ENCODE measurements around the gene ARNT2. TPM values are rescaled to one million over a fixed set of nuclear protein-coding genes. Genes with fewer than 3 reads are reported as not detected.

Gene ARNT2
- total and polyA plus RNA-seq, 2 donors (not counting 1 experiment from before 2014, with no cell fraction given) = 15.5 to 61.2 TPM

DNA sequence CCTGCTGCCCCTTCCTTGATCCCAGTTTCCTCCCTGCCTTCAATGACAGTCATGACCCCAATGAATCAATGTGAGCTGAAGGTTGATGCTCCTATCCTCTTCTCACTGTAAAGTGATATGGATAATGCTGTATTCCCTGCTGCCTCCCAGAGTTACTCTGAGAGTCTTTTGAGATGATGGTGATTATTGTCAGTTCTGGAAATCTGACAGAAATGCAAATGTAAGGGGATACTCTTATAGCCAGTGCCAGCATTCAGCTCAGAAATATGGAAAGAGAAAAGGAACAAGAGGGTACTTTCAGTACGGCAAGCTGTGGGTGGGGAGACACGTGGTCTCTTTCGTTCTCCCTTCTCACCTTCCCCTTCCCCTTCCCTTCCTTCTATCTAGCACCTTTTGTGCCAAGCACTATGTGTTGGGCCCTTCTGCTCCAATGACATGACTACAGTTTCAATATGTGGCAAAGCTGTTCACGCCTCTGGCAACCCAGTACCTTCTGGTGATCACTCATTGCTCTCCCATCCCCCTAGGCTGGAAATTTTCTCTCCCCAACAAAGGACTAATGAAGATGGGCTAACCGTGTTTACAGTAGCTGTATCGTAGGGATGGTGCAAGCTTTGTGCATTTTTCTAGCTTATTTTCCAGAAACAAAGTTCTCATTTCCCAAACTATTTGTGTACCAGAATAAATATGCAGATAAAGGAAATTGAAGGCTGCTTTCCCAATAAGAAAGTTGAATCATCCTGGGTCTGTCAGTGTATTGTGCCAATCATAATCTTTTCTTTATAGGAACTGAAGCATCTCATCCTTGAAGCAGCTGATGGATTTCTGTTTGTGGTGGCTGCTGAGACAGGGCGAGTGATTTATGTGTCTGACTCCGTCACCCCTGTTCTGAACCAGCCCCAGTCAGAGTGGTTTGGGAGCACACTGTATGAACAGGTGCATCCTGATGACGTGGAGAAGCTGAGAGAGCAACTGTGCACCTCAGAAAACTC, 70.3 kb downstream of the ARNT2 start:
- H3K9ac ChIP-seq (ENCODE audit: insufficient read depth, low read length) = no peak overlapping the region
- H4K20me1 ChIP-seq (ENCODE audit: control insufficient read depth, extremely low read depth, insufficient read depth, low read length) = no peaks in the 10 kb centered on the region
- H3K27me3 ChIP-seq (ENCODE audit: control insufficient read depth, insufficient read depth, low read length) = no peaks in the 10 kb centered on the region
- no peak overlapping the region for H3K4me3 ChIP-seq (replicated peaks in 1 of 4; ENCODE audit: control extremely low read depth in 1 of 4, insufficient read depth in 1 of 4, low read depth in 3 of 4, low read length in 4 of 4)
- peaks cover 9% of the 10 kb centered on the region for H3K4me1 ChIP-seq (ENCODE audit: control insufficient read depth, extremely low read depth, insufficient read depth, low read length)
- TF ChIP-seq EZH2 (IDR thresholded peaks at IDR 0.05; ENCODE audit: low read length, missing control alignments) = no peak
- no peak for TF ChIP-seq CTCF (conservative IDR thresholded peaks at IDR 0.05 in 1 of 2, IDR thresholded peaks at IDR 0.05 in 1 of 2; ENCODE audit: low read depth in 1 of 2, low read length in 2 of 2)
- H3K79me2 ChIP-seq (ENCODE audit: control insufficient read depth, insufficient read depth, low read length) = no peaks in the 10 kb centered on the region
- H3K4me2 ChIP-seq (ENCODE audit: extremely low read depth, insufficient read depth, low read length) = no peak overlapping the region
- no peaks in the 10 kb centered on the region for H3K36me3 ChIP-seq (ENCODE audit: control insufficient read depth, insufficient read depth, low read length)
- no peaks in the 10 kb centered on the region for H3K9me3 ChIP-seq (ENCODE audit: control insufficient read depth, insufficient read depth, low read depth, low read length)
- no peak overlapping the region for H2AFZ ChIP-seq (ENCODE audit: low read length)
- H3K27ac ChIP-seq (ENCODE audit: insufficient read depth, low read length) = no peak overlapping the region
- DNase-seq (ENCODE audit: low read depth in 2 of 2) = peak in 1 of 2 donors; percentile 95

- Histone ChIP-seq H3K27me3 (ENCODE audit: control insufficient read depth, insufficient read depth, low read length) (no peaks in the 10 kb centered on the region), H2AFZ (ENCODE audit: low read length) (no peak overlapping the region), H3K4me1 (ENCODE audit: control insufficient read depth, extremely low read depth, insufficient read depth, low read length) (peaks cover 19% of the 10 kb centered on the region), H3K79me2 (ENCODE audit: control insufficient read depth, insufficient read depth, low read length) (no peaks in the 10 kb centered on the region), H3K9ac (ENCODE audit: insufficient read depth, low read length) (no peak overlapping the region), H3K4me3 (replicated peaks in 1 of 4; ENCODE audit: control extremely low read depth in 1 of 4, insufficient read depth in 1 of 4, low read depth in 3 of 4, low read length in 4 of 4) (no peak overlapping the region), H3K27ac (ENCODE audit: insufficient read depth, low read length) (no peak overlapping the region), H4K20me1 (ENCODE audit: control insufficient read depth, extremely low read depth, insufficient read depth, low read length) (no peaks in the 10 kb centered on the region), H3K4me2 (ENCODE audit: extremely low read depth, insufficient read depth, low read length) (no peak overlapping the region), H3K36me3 (ENCODE audit: control insufficient read depth, insufficient read depth, low read length) (no peaks in the 10 kb centered on the region), H3K9me3 (ENCODE audit: control insufficient read depth, insufficient read depth, low read depth, low read length) (no peaks in the 10 kb centered on the region)
- TF ChIP-seq CTCF (conservative IDR thresholded peaks at IDR 0.05 in 1 of 2, IDR thresholded peaks at IDR 0.05 in 1 of 2; ENCODE audit: low read depth in 1 of 2, low read length in 2 of 2) (peak in 1 of 2 donors; percentile 27), EZH2 (IDR thresholded peaks at IDR 0.05; ENCODE audit: low read length, missing control alignments) (no peak)
- DNase-seq (ENCODE audit: low read depth in 2 of 2) = no peak
Observed at GRCh38 chr15:80475572-80475971, 71.4 kb downstream of the ARNT2 start.

- peaks cover 21% of the 10 kb centered on the region for H3K4me1 ChIP-seq (ENCODE audit: control insufficient read depth, extremely low read depth, insufficient read depth, low read length)
Observed at GRCh38 chr15:80476036-80476435, 71.9 kb downstream of the ARNT2 start.

More at GRCh38 chr15:80476036-80476435, 71.9 kb downstream of the ARNT2 start:
- Histone ChIP-seq H3K36me3 (ENCODE audit: control insufficient read depth, insufficient read depth, low read length) (no peaks in the 10 kb centered on the region), H3K9me3 (ENCODE audit: control insufficient read depth, insufficient read depth, low read depth, low read length) (no peaks in the 10 kb centered on the region), H3K4me2 (ENCODE audit: extremely low read depth, insufficient read depth, low read length) (no peak overlapping the region), H3K9ac (ENCODE audit: insufficient read depth, low read length) (no peak overlapping the region), H3K27me3 (ENCODE audit: control insufficient read depth, insufficient read depth, low read length) (no peaks in the 10 kb centered on the region), H2AFZ (ENCODE audit: low read length) (no peak overlapping the region), H4K20me1 (ENCODE audit: control insufficient read depth, extremely low read depth, insufficient read depth, low read length) (no peaks in the 10 kb centered on the region), H3K4me3 (replicated peaks in 1 of 4; ENCODE audit: control extremely low read depth in 1 of 4, insufficient read depth in 1 of 4, low read depth in 3 of 4, low read length in 4 of 4) (no peak overlapping the region), H3K79me2 (ENCODE audit: control insufficient read depth, insufficient read depth, low read length) (no peaks in the 10 kb centered on the region), H3K27ac (ENCODE audit: insufficient read depth, low read length) (no peak overlapping the region)
- no peak for TF ChIP-seq EZH2 (IDR thresholded peaks at IDR 0.05; ENCODE audit: low read length, missing control alignments)
- TF ChIP-seq CTCF (conservative IDR thresholded peaks at IDR 0.05 in 1 of 2, IDR thresholded peaks at IDR 0.05 in 1 of 2; ENCODE audit: low read depth in 1 of 2, low read length in 2 of 2) = no peak
- DNase-seq (ENCODE audit: low read depth in 2 of 2) = peak in 1 of 2 donors; percentile 58
